ENCODE data around the gene LST1.
"Not testable (repeated sequence)": the region's sequence is repeated elsewhere in the genome, so short reads cannot be mapped to it uniquely, and the experiment has no call there.

The LST1 gene

GRCh38 chr6:31586008-31586407 is at the start of gene LST1:
TSS of gene LST1 (plus strand) at chr6:31586277. CDS start at chr6:31587300, 1,023 bp downstream.
- no peak for DNase-seq (ENCODE audit: low read depth in 2 of 2)

- no peak for DNase-seq (ENCODE audit: low read depth in 2 of 2)
These were observed 47.2 kb upstream of the LST1 start for GRCh38 chr6:31538805-31539400.

DNA sequence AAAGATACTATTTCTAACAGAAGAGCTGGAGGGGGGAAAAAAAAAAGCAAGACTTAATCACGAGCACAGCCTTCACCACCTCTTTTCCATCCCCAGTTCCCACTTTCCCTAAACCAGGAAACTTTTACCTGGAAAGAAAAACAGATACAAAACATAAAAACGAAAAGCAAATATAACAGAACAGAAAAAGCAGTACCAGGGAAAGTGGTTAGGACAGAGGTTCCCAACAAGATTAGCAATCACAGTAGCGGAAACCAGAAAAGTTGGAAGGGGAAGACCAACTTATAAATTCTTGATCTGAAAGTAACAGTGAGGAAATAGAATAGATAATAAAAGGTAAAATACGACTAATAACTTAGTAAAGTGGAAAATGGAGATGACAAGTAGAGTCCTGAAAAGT is 45.4 kb upstream of the LST1 start:
- DNase-seq (ENCODE audit: low read depth in 2 of 2) = no peak

GRCh38 chr6:31541059-31541657 is 44.9 kb upstream of the LST1 start:
- DNase-seq (ENCODE audit: low read depth in 2 of 2) = peak in 1 of 2 donors; percentile 29

DNA sequence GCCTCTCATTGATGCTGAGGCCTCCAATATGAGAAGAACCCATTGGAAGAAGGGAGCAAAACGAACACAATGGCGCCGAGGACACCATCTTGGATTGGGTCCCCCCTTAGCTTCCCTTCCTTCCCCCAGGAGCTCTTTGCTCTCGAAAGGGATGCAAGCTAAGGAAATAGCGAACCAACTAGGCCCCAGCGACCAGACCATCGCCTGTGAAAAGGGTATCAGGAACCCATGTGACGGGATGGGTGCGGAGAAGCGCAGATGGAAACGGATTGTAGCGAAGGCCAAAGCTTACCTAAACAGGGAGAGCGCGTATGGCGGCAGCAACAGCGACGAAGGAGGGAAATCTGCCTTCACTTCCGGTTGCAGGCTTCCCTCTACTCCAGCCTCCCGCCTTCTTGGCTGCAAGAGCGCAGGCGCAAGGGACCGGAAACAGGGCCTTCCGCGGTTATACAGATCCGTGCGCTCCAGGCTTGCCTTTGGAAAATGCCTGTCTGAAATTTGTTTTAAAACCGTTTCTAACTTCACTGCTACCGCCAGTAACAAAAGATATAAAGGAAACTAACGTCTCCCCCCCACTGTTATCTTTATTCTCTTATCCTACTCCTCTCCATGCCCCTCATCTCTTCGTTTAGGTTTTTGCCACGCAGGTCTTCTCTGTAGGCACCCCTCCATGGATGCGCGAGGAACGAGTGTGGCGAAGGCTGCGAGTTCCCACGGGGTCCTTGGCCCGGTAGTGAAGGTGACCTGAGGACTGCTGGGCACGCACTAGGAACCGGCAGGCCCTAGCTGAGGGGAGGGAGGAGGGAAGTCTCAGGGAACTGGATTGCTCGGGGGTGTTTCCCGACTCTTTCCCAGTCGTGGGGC is 44.2 kb upstream of the LST1 start, which contains the start of gene DDX39B:
Gene DDX39B (minus strand): TSS at position 346 of the 864 bp plus-strand sequence. CDS start 1,471 bp downstream, outside the sequence.
- DNase-seq (ENCODE audit: low read depth in 2 of 2) = peak; percentile 66 to 88

DNA sequence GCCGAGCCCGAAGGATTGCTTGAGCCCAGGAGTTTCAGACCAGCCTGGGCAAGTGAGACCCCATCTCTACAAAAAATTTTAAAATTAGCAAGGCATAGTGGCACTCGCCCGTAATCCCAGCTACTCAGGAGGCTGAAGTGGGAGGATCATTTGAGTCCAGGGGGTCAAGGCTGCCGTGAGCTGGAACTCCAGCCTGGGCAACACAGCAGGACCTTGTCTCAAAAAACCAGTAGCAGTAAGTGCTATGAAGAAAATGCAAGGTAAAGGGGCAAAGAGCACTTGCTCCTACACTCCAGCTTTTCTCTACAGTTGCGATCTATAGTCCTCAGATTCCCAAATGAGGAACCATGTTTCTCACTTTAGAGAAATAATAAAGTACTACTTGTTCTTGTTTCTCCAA is 42.4 kb upstream of the LST1 start:
- no peak for DNase-seq (ENCODE audit: low read depth in 2 of 2)

DNA sequence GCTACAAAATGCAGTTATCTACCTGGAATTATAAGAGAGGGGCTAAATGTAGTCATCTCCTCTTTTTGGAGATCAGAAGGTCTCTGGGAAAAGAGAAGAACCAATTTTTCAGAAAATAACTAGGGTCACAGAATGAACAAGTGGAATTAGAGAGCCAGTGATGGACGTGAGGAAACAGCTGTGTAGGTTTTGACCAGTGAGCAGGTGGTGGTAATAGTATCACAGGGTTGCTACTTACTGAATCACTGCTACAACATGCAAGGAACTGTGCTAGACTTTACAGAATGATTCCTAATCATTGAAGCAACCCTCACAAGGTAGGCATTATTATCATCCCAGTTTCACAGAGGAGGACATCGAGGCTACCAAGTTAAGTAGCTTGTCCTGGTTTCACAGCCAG is 41.4 kb upstream of the LST1 start:
- DNase-seq (ENCODE audit: low read depth in 2 of 2) = no peak

DNA sequence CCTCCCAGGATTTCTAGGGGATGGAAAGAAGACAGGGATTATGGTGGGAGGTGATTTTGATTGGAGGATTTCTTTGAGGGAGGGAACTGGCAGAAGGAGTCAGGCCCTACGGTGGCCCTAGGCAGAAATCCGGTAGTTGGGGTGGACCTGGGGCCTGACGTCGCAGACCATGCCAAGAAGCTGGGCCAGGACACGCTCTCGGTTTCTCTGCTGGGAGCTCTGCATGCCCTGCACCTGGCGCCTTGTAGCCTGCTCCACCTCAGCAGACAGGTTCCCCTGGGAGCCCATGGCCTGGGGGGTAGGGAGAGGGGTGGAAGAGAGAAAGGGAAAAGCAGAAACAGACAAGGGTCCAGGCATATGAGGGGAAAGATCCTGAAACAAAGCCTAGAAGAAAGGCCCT is 40.8 kb upstream of the LST1 start:
- DNase-seq (ENCODE audit: low read depth in 2 of 2) = no peak

GRCh38 chr6:31546339-31546957 is 39.6 kb upstream of the LST1 start, which contains the start of gene ATP6V1G2:
TSS of gene ATP6V1G2 (minus strand) at chr6:31546608. CDS start at chr6:31546559, 49 bp downstream.
- peak; percentile 55 to 79 for DNase-seq (ENCODE audit: low read depth in 2 of 2)

- peak; percentile 71 to 78 for DNase-seq (ENCODE audit: low read depth in 2 of 2)
These were observed 38.9 kb upstream of the LST1 start, which contains the start of gene NFKBIL1 for GRCh38 chr6:31546958-31547726. TSS of gene NFKBIL1 (plus strand) at chr6:31547608. CDS start at chr6:31547695, 87 bp downstream.

DNA sequence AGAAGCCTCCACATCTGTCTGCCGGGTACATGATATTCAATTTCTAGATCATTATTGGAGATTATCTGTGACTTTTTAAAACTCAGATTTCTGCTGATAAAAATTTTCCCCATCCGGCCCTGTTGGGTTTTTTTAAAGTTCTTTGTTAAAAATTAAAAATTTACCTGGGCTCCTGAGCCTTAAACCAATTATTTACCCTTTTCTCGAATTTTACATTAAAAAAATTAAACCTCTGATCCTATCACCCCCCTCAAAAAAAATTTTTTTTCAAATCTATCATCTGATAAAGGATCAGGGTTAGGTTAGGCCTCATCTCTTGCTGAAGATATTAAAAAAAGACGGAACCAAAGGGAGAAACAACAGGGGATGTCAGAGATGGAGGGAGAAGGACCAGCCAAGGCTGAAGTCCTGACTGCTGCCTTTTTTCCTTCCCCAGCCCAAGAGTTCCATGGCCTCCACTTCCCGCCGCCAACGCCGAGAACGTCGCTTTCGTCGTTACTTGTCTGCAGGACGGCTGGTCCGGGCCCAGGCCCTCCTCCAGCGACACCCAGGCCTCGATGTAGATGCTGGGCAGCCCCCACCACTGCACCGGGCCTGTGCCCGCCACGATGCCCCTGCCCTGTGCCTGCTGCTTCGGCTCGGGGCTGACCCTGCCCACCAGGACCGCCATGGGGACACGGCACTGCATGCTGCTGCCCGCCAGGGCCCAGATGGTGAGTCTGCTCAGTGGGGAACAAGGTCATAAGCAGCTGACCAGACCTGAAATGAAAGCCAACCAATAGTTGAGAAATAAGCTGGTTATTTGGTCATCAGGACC is 38.1 kb upstream of the LST1 start:
- no peak for DNase-seq (ENCODE audit: low read depth in 2 of 2)

DNA sequence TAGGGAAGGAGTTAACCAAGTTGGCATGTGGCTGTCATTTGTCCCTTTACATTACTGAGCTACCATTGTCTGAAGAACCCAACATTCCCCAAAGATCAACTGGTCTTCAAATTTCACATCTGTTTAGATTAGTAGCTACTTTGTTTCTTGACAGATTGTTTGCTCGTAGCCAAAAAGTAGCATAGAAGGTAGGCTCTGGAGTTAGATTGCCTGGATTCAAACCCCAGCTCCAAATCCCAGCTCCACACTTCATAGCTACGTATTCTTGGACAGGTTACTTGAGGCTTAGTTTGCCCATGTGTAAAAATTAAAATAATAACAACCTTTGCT is 37.6 kb upstream of the LST1 start:
- DNase-seq (ENCODE audit: low read depth in 2 of 2) = no peak

DNA sequence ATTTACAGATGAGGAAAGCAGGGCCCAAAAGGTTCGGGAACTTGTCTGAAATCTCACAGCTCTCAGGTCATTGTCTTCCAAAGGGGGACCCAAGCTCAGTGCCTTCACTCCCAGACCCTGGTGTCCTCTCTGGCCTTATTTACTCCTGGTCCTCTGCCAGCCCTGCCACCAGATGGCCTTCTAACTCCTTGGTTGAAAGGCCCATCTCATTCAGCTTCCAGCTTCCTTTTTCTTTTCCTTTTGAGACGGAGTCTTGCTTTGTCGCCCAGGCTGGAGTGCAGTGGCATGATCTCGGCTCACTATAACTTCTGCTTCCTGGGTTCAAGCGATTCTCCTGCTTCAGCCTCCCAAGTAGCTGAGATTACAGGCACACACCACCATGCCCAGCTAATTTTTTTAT is 34.7 kb upstream of the LST1 start:
- not testable (repeated sequence) for DNase-seq (ENCODE audit: low read depth in 2 of 2)

- DNase-seq (ENCODE audit: low read depth in 2 of 2) = no peak
These were observed 29.8 kb upstream of the LST1 start for GRCh38 chr6:31556307-31556706.

DNA sequence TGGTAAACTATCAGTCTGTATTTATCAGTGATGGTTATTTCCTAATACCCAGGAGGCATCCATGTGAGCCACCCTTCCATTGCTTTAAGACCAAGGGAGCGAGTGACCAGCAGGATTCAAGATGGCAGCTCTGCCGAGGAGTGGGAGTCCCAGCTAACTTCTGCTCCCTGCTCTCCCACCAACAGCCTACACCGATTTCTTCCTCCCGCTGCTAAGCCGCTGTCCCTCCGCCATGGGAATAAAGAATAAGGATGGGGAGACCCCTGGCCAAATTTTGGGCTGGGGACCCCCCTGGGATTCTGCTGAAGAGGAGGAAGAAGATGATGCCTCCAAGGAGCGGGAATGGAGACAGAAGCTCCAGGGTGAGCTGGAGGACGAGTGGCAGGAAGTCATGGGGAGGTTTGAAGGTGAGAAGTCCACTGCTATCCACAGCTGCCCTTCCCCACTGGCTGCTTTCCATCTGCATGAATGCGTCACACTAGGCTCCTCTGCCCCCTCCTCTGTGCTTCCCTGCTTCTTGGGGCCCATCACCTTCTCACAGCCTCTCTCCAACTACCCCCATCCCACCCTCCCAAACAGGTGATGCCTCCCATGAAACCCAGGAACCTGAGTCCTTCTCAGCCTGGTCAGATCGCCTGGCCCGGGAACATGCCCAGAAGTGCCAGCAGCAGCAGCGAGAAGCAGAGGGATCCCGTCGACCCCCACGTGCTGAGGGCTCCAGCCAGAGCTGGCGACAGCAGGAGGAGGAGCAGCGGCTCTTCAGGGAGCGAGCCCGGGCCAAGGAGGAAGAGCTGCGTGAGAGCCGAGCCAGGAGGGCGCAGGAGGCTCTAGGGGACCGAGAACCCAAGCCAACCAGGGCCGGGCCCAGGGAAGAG is 28.4 kb upstream of the LST1 start:
- DNase-seq (ENCODE audit: low read depth in 2 of 2) = no peak

GRCh38 chr6:31558318-31558625 is 27.8 kb upstream of the LST1 start:
- DNase-seq (ENCODE audit: low read depth in 2 of 2) = no peak

DNA sequence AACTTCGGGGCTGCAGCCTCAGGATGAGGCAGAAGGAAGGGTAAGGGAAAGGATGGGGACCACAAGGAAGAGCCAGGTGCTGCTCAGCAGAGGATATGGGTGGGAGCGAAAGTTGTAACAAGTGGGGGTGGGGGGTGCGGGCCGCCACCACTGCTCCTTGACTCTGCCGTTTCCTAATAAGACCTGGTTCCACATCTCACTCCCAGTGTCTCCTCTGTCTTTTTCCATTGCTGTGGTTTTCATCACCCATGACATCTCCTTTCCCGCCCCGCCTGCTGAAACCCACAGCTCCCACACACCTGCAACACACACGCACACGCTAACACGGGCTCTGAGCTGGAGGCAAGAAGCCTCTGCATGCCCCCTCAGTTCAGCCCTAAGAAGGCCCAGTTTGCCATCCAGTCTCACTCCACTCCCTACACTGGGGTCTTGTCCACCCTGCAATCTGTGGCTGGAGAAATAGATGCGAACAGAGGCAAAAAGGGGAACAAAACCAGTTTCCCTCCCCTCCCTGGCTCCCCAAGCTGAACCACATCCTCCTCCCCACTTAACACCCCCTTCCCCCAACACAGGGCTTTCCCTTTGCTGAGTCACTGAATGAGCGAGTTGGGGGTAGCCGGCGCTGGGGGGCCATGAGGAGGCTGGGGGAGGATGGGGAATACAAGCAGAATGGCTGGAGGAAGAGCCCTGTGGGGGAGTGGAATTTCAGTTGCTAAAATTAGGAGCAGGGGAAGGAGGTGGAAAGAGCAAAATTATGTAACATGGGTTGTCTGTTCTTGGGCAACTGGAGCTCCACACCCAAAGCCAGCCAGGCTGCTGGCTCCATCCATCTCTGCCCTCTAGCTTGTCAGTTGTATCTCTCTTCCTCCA is 27.2 kb upstream of the LST1 start:
- no peak for DNase-seq (ENCODE audit: low read depth in 2 of 2)

- DNase-seq (ENCODE audit: low read depth in 2 of 2) = no peak
These were observed 26.5 kb upstream of the LST1 start for GRCh38 chr6:31559606-31559957.

Measured in stimulated activated CD4-positive, alpha-beta T cell treated with anti-CD3 and anti-CD28 coated beads, Interleukin-1b, Interleukin-23, amount 100 ng/mL, for 1 hour (primary cell).